HFFc6 (cell line): ENCODE measurements around the gene C1orf159. TPM values are rescaled to one million over a fixed set of nuclear protein-coding genes. Genes with fewer than 3 reads are reported as not detected.

Source experiments
- DNase-seq: peaks from one replicate; pipeline ENCODE4 v3.0.0-alpha.2; 2018
- H3K27ac Mint-ChIP-seq: 2 replicates; pipeline ENCODE4 v1.8.0; 2020; ENCODE audit warnings: mild to moderate bottlenecking, mixed read lengths
- H3K27me3 Mint-ChIP-seq: 2 replicates; pipeline ENCODE4 v1.8.0; 2021; ENCODE audit warnings: mild to moderate bottlenecking, moderate library complexity, mixed read lengths; ENCODE audit not compliant: insufficient read depth
- H3K36me3 Mint-ChIP-seq: 2 replicates; pipeline ENCODE4 v1.8.0; 2021; ENCODE audit warnings: low read depth, mixed read lengths
- H3K4me1 Mint-ChIP-seq: 2 replicates; pipeline ENCODE4 v1.8.0; 2020; ENCODE audit warnings: low read depth, mixed read lengths
- H3K4me3 Mint-ChIP-seq: 2 replicates; pipeline ENCODE4 v1.8.0; 2020; ENCODE audit warnings: mild to moderate bottlenecking, moderate library complexity, mixed read lengths
- H3K9me3 Mint-ChIP-seq: 2 replicates; pipeline ENCODE4 v1.8.0; 2020; ENCODE audit warnings: mild to moderate bottlenecking, mixed read lengths
- total RNA-seq, 6 experiments: library from RNA; stranded (reverse); fragmentation: NEBNext Ultra II Directional; extraction: Animal tissue kit (Norgen Biotek cat#: 25700); gene quantifications; 2 replicates in 1 of 6; 3 replicates in 5 of 6; pipeline ENCODE4 v1.2.3, GENCODE V29; 2021
- TF ChIP-seq, protein P1 (sequence below): fragments of 200-600 bp; sonication (generic); IDR thresholded peaks from 2 replicates; pipeline ENCODE4 v1.5.0; 2021; ENCODE audit warnings: antibody characterized with exemption, mild to moderate bottlenecking

C1orf159 gene
- total RNA-seq, 6 experiments from 2014 or later, result 8.7 to 10.3 (median 9.6) TPM

DNA sequence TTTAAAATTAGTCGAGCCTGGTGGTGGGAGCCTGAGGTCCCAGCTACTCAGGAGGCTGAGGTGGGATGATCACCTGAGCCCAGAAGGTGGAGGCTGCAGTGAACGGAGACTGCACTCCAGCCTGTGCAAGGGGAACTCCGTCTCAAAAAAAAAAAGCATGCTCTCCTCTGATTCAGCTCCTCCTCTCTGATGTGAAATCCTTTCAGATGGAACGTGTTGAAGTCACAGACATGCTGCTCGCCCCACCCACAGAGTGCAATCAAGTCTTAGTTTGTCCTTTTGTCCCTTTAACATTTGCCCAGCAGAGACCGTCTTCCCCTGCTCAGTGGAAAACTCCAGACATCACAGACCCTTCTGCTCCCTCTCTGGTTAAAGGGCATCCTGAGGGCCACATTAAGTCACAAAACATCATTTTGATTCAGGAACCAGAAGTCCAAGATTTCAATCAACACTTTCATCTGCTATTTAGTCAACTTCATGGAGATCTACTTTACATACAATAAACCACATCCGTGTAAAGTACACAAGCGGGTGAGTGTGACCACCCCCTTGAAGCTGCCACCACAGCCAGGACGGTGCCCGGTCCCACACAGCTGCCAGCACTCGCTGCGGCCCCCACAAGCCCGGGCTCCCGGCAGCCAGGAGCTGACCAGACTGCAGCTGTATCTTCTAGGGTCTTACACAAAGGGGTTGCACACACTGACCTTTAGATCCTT lies 22.8 kb downstream of the C1orf159 start:
- no peak overlapping the region for H3K27ac Mint-ChIP-seq
- no peaks in the 10 kb centered on the region for H3K4me1 Mint-ChIP-seq
- no peak for DNase-seq
- TF ChIP-seq, protein P1, sequence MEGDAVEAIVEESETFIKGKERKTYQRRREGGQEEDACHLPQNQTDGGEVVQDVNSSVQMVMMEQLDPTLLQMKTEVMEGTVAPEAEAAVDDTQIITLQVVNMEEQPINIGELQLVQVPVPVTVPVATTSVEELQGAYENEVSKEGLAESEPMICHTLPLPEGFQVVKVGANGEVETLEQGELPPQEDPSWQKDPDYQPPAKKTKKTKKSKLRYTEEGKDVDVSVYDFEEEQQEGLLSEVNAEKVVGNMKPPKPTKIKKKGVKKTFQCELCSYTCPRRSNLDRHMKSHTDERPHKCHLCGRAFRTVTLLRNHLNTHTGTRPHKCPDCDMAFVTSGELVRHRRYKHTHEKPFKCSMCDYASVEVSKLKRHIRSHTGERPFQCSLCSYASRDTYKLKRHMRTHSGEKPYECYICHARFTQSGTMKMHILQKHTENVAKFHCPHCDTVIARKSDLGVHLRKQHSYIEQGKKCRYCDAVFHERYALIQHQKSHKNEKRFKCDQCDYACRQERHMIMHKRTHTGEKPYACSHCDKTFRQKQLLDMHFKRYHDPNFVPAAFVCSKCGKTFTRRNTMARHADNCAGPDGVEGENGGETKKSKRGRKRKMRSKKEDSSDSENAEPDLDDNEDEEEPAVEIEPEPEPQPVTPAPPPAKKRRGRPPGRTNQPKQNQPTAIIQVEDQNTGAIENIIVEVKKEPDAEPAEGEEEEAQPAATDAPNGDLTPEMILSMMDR, result no peak
- H3K27me3 Mint-ChIP-seq, result peaks cover 3% of the 10 kb centered on the region
- H3K4me3 Mint-ChIP-seq, result no peak overlapping the region
- H3K9me3 Mint-ChIP-seq, result no peaks in the 10 kb centered on the region
- H3K36me3 Mint-ChIP-seq, result peaks cover 8% of the 10 kb centered on the region

DNA sequence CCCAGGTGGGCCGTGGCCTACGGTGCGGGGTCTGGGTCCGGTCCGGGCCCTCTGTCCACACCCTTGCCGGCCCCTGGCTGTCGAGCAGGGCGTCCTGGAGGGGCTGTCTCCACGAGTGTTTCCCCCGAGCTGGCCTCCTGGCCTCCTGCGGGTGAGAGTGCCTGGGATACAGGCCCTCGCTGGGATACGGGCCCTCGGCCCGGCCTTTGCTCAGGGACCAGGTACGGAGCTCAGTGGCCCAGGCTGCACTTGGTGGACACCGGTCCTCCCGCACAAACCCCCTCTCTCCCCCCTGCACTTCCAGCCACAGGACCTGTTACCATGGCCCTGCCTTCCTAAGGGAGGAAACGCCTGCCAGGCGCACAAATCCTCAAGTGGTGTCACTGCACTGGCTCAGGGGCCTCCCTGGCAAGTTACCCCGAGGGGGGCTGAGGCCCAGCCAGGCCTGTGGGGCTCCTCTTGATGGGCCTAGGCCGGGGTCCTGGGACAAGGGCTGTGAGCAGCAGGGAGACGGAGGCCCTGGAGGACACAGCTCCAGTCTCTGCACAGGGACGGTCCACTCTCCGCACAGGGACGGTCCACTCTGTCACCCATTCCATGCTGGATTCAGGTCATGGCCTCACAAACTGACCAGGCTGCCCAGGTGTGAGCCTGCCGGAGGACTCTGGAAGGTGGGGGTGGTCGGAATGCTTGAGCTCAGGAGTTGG lies 23.6 kb downstream of the C1orf159 start:
- no peak overlapping the region for H3K27ac Mint-ChIP-seq
- TF ChIP-seq, protein P1, result no peak
- H3K27me3 Mint-ChIP-seq, result peaks cover 3% of the 10 kb centered on the region
- H3K4me1 Mint-ChIP-seq, result no peaks in the 10 kb centered on the region
- no peak for DNase-seq
- H3K9me3 Mint-ChIP-seq, result no peaks in the 10 kb centered on the region
- H3K4me3 Mint-ChIP-seq, result no peak overlapping the region
- H3K36me3 Mint-ChIP-seq, result peaks cover 8% of the 10 kb centered on the region

DNA sequence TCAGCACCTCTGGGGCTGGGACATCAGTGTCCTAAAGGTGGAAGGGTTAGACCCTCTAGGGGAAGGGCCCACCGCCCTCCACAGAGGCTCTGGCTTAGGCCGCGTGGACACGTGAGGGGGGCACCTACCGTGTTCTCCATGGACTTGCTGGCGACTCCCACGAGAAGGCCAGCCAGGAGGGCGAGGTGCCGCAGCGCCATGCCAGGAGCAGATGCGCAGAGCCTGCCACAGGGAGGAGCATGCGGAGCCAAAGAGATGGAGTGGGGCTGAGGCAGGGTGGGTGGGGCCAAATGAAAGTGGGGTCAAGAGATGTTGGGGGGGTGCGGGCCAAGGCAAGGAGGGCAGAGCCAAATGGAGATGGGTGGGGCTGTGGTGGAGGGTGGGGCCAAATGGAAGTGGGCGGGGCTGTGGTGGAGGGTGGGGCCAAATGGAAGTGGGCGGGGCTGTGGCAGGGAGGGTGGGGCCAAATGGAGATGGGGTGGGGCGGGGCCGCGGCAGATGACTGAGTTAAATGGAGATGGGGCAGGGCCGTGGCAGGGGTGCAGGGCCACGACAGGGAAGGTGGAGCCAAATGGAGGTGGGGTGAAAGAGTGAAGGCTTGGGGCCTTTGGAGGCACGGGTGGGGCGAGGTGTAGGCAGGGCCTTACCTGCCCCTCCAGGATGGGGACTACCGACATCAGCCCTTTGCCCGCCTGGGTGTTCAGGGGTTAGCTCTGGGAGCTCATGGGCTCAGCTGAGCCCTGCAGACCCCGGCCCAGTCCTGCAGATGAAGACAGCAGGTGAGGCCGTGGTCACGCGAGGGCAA lies 24.3 kb downstream of the C1orf159 start:
- H3K27me3 Mint-ChIP-seq, result peaks cover 3% of the 10 kb centered on the region
- no peaks in the 10 kb centered on the region for H3K9me3 Mint-ChIP-seq
- TF ChIP-seq, protein P1, result no peak
- H3K36me3 Mint-ChIP-seq, result peaks cover 8% of the 10 kb centered on the region
- H3K4me1 Mint-ChIP-seq, result no peaks in the 10 kb centered on the region
- no peak overlapping the region for H3K27ac Mint-ChIP-seq
- no peak for DNase-seq
- H3K4me3 Mint-ChIP-seq, result no peak overlapping the region

DNA sequence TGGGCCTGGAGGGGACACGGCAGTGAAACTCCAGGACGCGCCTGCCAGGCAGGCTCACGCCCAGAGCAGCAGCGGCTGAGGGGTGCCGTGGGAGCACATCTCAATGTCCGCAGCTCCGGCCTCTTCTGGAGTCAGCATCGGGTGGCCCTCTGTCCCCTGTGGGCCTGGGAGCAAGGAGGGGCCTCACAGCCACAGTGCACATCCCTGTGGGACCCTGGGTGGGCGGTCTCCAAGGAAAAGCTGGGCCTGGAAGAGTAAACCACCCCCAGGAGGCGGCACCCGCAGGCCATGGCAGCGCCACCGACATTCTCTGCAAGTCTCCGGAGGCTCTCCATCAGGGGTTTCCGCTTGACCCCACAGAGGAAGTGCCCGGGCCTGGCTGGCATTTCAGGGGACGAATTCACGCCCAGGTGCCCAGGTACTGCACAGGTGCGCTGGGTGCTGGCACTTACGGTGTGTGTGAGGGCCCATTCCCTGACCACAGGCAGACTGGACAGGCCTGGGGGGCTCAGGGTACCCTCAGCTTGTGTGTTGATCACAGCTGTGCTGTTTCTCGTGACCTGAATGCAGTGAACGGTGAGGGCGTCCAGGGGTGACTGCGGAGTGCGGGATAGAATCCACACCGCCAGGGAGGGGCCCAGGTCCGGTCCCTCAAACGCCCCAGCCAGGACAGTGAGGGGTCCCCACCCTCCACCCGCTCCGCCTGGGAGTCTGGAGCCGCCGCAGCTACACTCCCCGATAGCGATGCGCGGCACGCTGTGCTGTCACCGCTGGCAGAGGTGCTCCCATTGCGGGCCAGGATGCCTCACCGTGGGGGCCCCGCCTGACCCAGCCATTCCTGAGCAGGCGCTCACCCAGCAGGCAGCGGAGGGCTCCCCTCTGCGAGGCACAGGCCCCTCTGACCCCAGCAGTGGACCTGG lies 25.2 kb downstream of the C1orf159 start:
- H3K4me3 Mint-ChIP-seq, result no peak overlapping the region
- peaks cover 7% of the 10 kb centered on the region for H3K36me3 Mint-ChIP-seq
- no peak for DNase-seq
- peaks cover 3% of the 10 kb centered on the region for H3K27me3 Mint-ChIP-seq
- no peaks in the 10 kb centered on the region for H3K9me3 Mint-ChIP-seq
- H3K27ac Mint-ChIP-seq, result no peak overlapping the region
- TF ChIP-seq, protein P1, result no peak
- H3K4me1 Mint-ChIP-seq, result no peaks in the 10 kb centered on the region
